Ramos (cell line): Measurements from ENCODE around the gene ACVR1B.

Source experiments
- in situ Hi-C: fragments of 300-500 bp; cut with MboI; formaldehyde crosslinking; loops from one replicate; pipeline ENCODE4 v1.14.3; 2022; ENCODE audit warnings: low sequenced_read_pairs; ENCODE audit not compliant: unreplicated experiment

ACVR1B gene

GRCh38 chr12:51941604-51942003 lies 9.9 kb upstream of the ACVR1B start:
- in situ Hi-C loops, result no loop called here

GRCh38 chr12:51942056-51942455 lies 9.4 kb upstream of the ACVR1B start:
- in situ Hi-C loops, result no loop called here

GRCh38 chr12:51942501-51943000 lies 8.9 kb upstream of the ACVR1B start:
- in situ Hi-C loops, result no loop called here

GRCh38 chr12:51943346-51943745 lies 8.2 kb upstream of the ACVR1B start:
- in situ Hi-C loops, result no loop called here

GRCh38 chr12:51944608-51945233 lies 6.8 kb upstream of the ACVR1B start:
- in situ Hi-C loops, result no loop called here

GRCh38 chr12:51947246-51947996 lies 4.1 kb upstream of the ACVR1B start:
- in situ Hi-C loops, result no loop called here

GRCh38 chr12:51948066-51948465 lies 3.4 kb upstream of the ACVR1B start:
- in situ Hi-C loops, result no loop called here

- in situ Hi-C loops, result no loop called here
Observed at GRCh38 chr12:51949342-51950030, 2.0 kb upstream of the ACVR1B start.

- in situ Hi-C loops, result no loop called here
Observed at GRCh38 chr12:51950682-51951198, 759 bp upstream of the ACVR1B start.

GRCh38 chr12:51951843-51952722 lies 584 bp downstream of the ACVR1B start:
- in situ Hi-C loops, result no loop called here

- in situ Hi-C loops, result no loop called here
Observed at GRCh38 chr12:51953089-51953488, 1.6 kb downstream of the ACVR1B start.

GRCh38 chr12:51953864-51954263 lies 2.4 kb downstream of the ACVR1B start:
- in situ Hi-C loops, result no loop called here

GRCh38 chr12:51954561-51955361 lies 3.3 kb downstream of the ACVR1B start:
- in situ Hi-C loops, result no loop called here

- in situ Hi-C loops, result no loop called here
Observed at GRCh38 chr12:51955702-51956101, 4.2 kb downstream of the ACVR1B start.

GRCh38 chr12:51958542-51958941 lies 7.0 kb downstream of the ACVR1B start:
- in situ Hi-C loops, result no loop called here

GRCh38 chr12:51959211-51959610 lies 7.7 kb downstream of the ACVR1B start:
- in situ Hi-C loops, result no loop called here

- in situ Hi-C loops, result no loop called here
Observed at GRCh38 chr12:51959921-51960320, 8.4 kb downstream of the ACVR1B start.

- in situ Hi-C loops, result no loop called here
Observed at GRCh38 chr12:51960488-51960887, 9.0 kb downstream of the ACVR1B start.

- in situ Hi-C loops, result no loop called here
Observed at GRCh38 chr12:51960890-51961289, 9.4 kb downstream of the ACVR1B start.
